HG03442 (cell line): ENCODE measurements around the gene MILR1.
"Not testable (repeated sequence)": the region's sequence is repeated elsewhere in the genome, so short reads cannot be mapped to it uniquely, and the experiment has no call there.

Source experiments
- ATAC-seq: cut with Tn5 transposase; IDR thresholded peaks from one replicate; pipeline ENCODE4 v1.9.1; 2021; ENCODE audit warnings: mild to moderate bottlenecking, moderate library complexity; ENCODE audit not compliant: unreplicated experiment

Gene MILR1

GRCh38 chr17:64448665-64449512, at the start of gene MILR1:
MILR1 (plus strand) TSS chr17:64449115; CDS start chr17:64449169, 54 bp downstream.
- no peak for ATAC-seq

- ATAC-seq: no peak
Measured at GRCh38 chr17:64399767-64400156, 49.2 kb upstream of the MILR1 start.

GRCh38 chr17:64400642-64401041, 48.3 kb upstream of the MILR1 start:
- no peak for ATAC-seq

- ATAC-seq: no peak
Measured at GRCh38 chr17:64401244-64401860, 47.6 kb upstream of the MILR1 start.

GRCh38 chr17:64401941-64402340, 47.0 kb upstream of the MILR1 start:
- ATAC-seq: no peak

- no peak for ATAC-seq
Measured at GRCh38 chr17:64402469-64402868, 46.4 kb upstream of the MILR1 start.

GRCh38 chr17:64403881-64404460, 44.9 kb upstream of the MILR1 start:
- no peak for ATAC-seq

GRCh38 chr17:64406321-64407200, 42.4 kb upstream of the MILR1 start:
- no peak for ATAC-seq

GRCh38 chr17:64410750-64411490, 38.0 kb upstream of the MILR1 start:
- no peak for ATAC-seq

GRCh38 chr17:64411999-64412771, 36.7 kb upstream of the MILR1 start:
- no peak for ATAC-seq

- ATAC-seq: no peak
Measured at GRCh38 chr17:64412944-64413381, 36.0 kb upstream of the MILR1 start.

- ATAC-seq: peak; percentile 47
Measured at GRCh38 chr17:64413513-64413912, 35.4 kb upstream of the MILR1 start.

- no peak for ATAC-seq
Measured at GRCh38 chr17:64418506-64419339, 30.2 kb upstream of the MILR1 start.

GRCh38 chr17:64420143-64420670, 28.7 kb upstream of the MILR1 start:
- no peak for ATAC-seq

- not testable (repeated sequence) for ATAC-seq
Measured at GRCh38 chr17:64422121-64422520, 26.8 kb upstream of the MILR1 start.

- ATAC-seq: no peak
Measured at GRCh38 chr17:64423881-64424280, 25.0 kb upstream of the MILR1 start.

GRCh38 chr17:64424324-64424849, 24.5 kb upstream of the MILR1 start:
- no peak for ATAC-seq

GRCh38 chr17:64425191-64425590, 23.7 kb upstream of the MILR1 start:
- ATAC-seq: no peak
